GM19193 (cell line): Measurements from ENCODE around the gene UQCR11.

ENCODE experiments used
- POLR2A ChIP-seq: IDR thresholded peaks from 4 replicates; pipeline ENCODE4 v1.6.1; 2011; ENCODE audit not compliant: insufficient read depth, insufficient read length; ENCODE audit errors: extremely low read depth

UQCR11 gene

GRCh38 chr19:1626417-1627010, 21.3 kb upstream of the UQCR11 start:
- TF ChIP-seq POLR2A = no peak

- TF ChIP-seq POLR2A = no peak
Measured at GRCh38 chr19:1624458-1624857, 19.2 kb upstream of the UQCR11 start.

GRCh38 chr19:1622541-1622940, 17.3 kb upstream of the UQCR11 start:
- TF ChIP-seq POLR2A = no peak

GRCh38 chr19:1622007-1622406, 16.7 kb upstream of the UQCR11 start:
- TF ChIP-seq POLR2A = no peak

- no peak for TF ChIP-seq POLR2A
Measured at GRCh38 chr19:1621574-1621973, 16.3 kb upstream of the UQCR11 start.

GRCh38 chr19:1621021-1621420, 15.8 kb upstream of the UQCR11 start:
- no peak for TF ChIP-seq POLR2A

- TF ChIP-seq POLR2A = no peak
Measured at GRCh38 chr19:1620502-1620901, 15.2 kb upstream of the UQCR11 start.

GRCh38 chr19:1619703-1620102, 14.4 kb upstream of the UQCR11 start:
- TF ChIP-seq POLR2A = no peak

- no peak for TF ChIP-seq POLR2A
Measured at GRCh38 chr19:1619094-1619439, 13.8 kb upstream of the UQCR11 start.

- no peak for TF ChIP-seq POLR2A
Measured at GRCh38 chr19:1618157-1619093, 13.2 kb upstream of the UQCR11 start.

GRCh38 chr19:1616875-1617274, 11.6 kb upstream of the UQCR11 start:
- TF ChIP-seq POLR2A = no peak

- no peak for TF ChIP-seq POLR2A
Measured at GRCh38 chr19:1616396-1616795, 11.1 kb upstream of the UQCR11 start.

- no peak for TF ChIP-seq POLR2A
Measured at GRCh38 chr19:1615156-1615765, 10.0 kb upstream of the UQCR11 start.

GRCh38 chr19:1613808-1614570, 8.7 kb upstream of the UQCR11 start:
- no peak for TF ChIP-seq POLR2A

- no peak for TF ChIP-seq POLR2A
Measured at GRCh38 chr19:1613146-1613545, 7.9 kb upstream of the UQCR11 start.
